Prostate gland (tissue), 2 donors: ENCODE results near the gene LENG1.

Experiments used
- POLR2AphosphoS5 ChIP-seq: sonication (generic); formaldehyde crosslinking; IDR thresholded peaks from one replicate; pipeline ENCODE4 v1.6.1; 2017; ENCODE audit warnings: antibody characterized with exemption
- TF ChIP-seq, protein P1 (sequence below), 4 experiments: fragments of 200-600 bp in 2 of 4; fragments of 450-650 bp in 2 of 4; sonication (generic) in 2 of 4; IDR thresholded peaks; 1 replicate in 3 of 4; 2 replicates in 1 of 4; pipeline ENCODE4 v1.5.1; 2016 to 2019; ENCODE audit warnings: antibody characterized with exemption in 4 of 4, mild to moderate bottlenecking in 2 of 4, moderate library complexity in 2 of 4

DNA sequence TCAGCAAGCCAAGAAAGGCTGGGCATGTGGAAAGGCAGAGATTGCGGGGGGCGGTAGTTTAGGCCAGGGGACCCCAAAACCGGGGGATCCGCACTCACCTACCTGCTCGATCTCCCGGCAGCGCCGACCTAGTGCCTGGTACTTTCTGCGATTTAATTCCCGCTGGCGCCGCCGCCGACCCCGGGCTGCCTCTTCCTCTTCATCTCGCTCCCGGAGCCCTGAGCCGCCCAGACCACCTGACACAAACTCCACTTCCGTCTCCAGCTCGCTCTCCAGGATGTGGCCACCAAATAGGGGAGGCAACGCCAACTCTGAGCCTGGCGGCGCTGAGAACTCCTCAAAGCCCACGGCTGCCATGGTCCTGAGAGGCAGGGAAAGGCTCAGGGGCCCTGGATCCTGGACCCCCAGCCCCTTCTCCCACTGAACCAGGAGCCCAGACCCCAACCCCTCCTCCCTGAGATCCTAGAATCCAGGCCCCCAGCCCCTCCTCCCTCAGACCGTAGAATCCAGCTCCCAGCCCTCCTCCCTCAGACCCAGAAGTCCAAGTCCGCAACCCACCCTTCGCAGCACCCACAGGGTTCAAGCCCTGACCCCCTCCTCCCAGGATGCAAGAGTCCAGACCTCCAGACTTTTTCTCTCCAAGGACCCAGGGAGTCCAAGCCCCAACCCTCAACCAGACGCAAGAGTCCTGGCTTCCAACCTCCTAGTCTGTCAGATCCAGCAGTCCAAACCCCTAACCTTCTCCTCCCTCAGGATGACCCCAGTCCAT lies 45.0 kb downstream of the LENG1 start:
- TF ChIP-seq, protein P1, sequence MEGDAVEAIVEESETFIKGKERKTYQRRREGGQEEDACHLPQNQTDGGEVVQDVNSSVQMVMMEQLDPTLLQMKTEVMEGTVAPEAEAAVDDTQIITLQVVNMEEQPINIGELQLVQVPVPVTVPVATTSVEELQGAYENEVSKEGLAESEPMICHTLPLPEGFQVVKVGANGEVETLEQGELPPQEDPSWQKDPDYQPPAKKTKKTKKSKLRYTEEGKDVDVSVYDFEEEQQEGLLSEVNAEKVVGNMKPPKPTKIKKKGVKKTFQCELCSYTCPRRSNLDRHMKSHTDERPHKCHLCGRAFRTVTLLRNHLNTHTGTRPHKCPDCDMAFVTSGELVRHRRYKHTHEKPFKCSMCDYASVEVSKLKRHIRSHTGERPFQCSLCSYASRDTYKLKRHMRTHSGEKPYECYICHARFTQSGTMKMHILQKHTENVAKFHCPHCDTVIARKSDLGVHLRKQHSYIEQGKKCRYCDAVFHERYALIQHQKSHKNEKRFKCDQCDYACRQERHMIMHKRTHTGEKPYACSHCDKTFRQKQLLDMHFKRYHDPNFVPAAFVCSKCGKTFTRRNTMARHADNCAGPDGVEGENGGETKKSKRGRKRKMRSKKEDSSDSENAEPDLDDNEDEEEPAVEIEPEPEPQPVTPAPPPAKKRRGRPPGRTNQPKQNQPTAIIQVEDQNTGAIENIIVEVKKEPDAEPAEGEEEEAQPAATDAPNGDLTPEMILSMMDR (IDR thresholded peaks at IDR 0.05): no peak
- peak; percentile 12 for TF ChIP-seq POLR2AphosphoS5
